Ishikawa (cell line): ENCODE measurements around the gene FOXP1.

Experiments
- CEBPB ChIP-seq: IDR thresholded peaks from 2 replicates; pipeline ENCODE4 v1.6.1; 2012
- CREB1 ChIP-seq: IDR thresholded peaks from 2 replicates; pipeline ENCODE4 v1.6.1; 2012; ENCODE audit warnings: low read depth
- EGR1 ChIP-seq: IDR thresholded peaks from 2 replicates; pipeline ENCODE4 v1.6.1; 2012
- EP300 ChIP-seq: IDR thresholded peaks from 2 replicates; pipeline ENCODE4 v1.6.1; 2012; ENCODE audit warnings: borderline replicate concordance
- FOXM1 ChIP-seq: IDR thresholded peaks from 2 replicates; pipeline ENCODE4 v1.6.1; 2012; ENCODE audit warnings: low read depth, borderline replicate concordance
- RAD21 ChIP-seq: IDR thresholded peaks from 2 replicates; pipeline ENCODE4 v1.6.1; 2012; ENCODE audit warnings: low read depth
- REST ChIP-seq: IDR thresholded peaks from 2 replicates; pipeline ENCODE4 v1.6.1; 2012; ENCODE audit warnings: low read depth, mild to moderate bottlenecking
- TAF1 ChIP-seq: IDR thresholded peaks from 2 replicates; pipeline ENCODE4 v1.6.1; 2012; ENCODE audit warnings: low read depth, mild to moderate bottlenecking
- TEAD4 ChIP-seq: IDR thresholded peaks from 2 replicates; pipeline ENCODE4 v1.6.1; 2012
- YY1 ChIP-seq: IDR thresholded peaks from 2 replicates; pipeline ENCODE4 v1.6.1; 2012; ENCODE audit warnings: low read depth
- TF ChIP-seq, protein P1 (sequence below): IDR thresholded peaks from 2 replicates; pipeline ENCODE4 v1.6.1; 2012
- TF ChIP-seq, protein P2 (sequence below): IDR thresholded peaks from 2 replicates; pipeline ENCODE4 v1.6.1; 2012

- TF ChIP-seq TEAD4 (no peak), FOXM1 (no peak), EP300 (no peak), EGR1 (no peak), TAF1 (no peak), YY1 (no peak), CREB1 (no peak), CEBPB (no peak), REST (no peak), RAD21 (no peak)
- TF ChIP-seq, protein P1, sequence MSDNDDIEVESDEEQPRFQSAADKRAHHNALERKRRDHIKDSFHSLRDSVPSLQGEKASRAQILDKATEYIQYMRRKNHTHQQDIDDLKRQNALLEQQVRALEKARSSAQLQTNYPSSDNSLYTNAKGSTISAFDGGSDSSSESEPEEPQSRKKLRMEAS = no peak
- TF ChIP-seq, protein P2, sequence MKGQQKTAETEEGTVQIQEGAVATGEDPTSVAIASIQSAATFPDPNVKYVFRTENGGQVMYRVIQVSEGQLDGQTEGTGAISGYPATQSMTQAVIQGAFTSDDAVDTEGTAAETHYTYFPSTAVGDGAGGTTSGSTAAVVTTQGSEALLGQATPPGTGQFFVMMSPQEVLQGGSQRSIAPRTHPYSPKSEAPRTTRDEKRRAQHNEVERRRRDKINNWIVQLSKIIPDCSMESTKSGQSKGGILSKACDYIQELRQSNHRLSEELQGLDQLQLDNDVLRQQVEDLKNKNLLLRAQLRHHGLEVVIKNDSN = no peak
These were observed 36.7 kb downstream of the FOXP1 start for GRCh38 chr3:71546821-71547220.
